BJ (cell line): ENCODE data around the gene C5orf34. TPM values are rescaled to one million over a fixed set of nuclear protein-coding genes. Genes with fewer than 3 reads are reported as not detected.
"Not testable (repeated sequence)": the region's sequence is repeated elsewhere in the genome, so short reads cannot be mapped to it uniquely, and the experiment has no call there.

Experiments
- CTCF ChIA-PET: fragments of 350-600 bp; formaldehyde crosslinking; extraction: SDS; loops from one replicate; lab custom pipeline; 2021; ENCODE audit warnings: antibody characterized with exemption, inconsistent platforms; lab: Yijun Ruan, JAX
- POLR2A ChIA-PET: fragments of 300-600 bp; sonication (Branson Sonifier 250); formaldehyde crosslinking; extraction: SDS; loops from one replicate; lab custom pipeline; 2021; ENCODE audit warnings: antibody characterized with exemption; lab: Charles Lee
- DNase-seq: peaks from one replicate; pipeline ENCODE4 v3.0.0-alpha.2; 2011; ENCODE audit warnings: low read depth
- H3K27me3 ChIP-seq: 2 replicates; pipeline ENCODE4 v1.6.0; 2011; ENCODE audit warnings: low read length; ENCODE audit not compliant: control insufficient read depth, insufficient read depth
- H3K36me3 ChIP-seq: 2 replicates; pipeline ENCODE4 v1.5.1; 2011; ENCODE audit warnings: low read length; ENCODE audit not compliant: control insufficient read depth, insufficient read depth
- H3K4me3 ChIP-seq: 2 replicates; pipeline ENCODE4 v1.5.1; 2011; ENCODE audit warnings: low read depth, mild to moderate bottlenecking, control low read depth, low read length
- polyA plus RNA-seq: library from polyadenylated mRNA; depleted of rRNA; stranded (reverse); fragments of >200 nt; gene quantifications from 2 replicates; pipeline ENCODE4 v1.2.3, GENCODE V29; 2011
- TF ChIP-seq, protein P1 (sequence below): IDR thresholded peaks from 2 replicates; pipeline ENCODE4 v1.5.1; 2011; ENCODE audit warnings: low read depth, mild to moderate bottlenecking, control low read depth, inconsistent platforms, low read length, moderate library complexity; ENCODE audit not compliant: insufficient read depth

Gene C5orf34
- polyA plus RNA-seq, 1 experiment, result 2.6 TPM

DNA sequence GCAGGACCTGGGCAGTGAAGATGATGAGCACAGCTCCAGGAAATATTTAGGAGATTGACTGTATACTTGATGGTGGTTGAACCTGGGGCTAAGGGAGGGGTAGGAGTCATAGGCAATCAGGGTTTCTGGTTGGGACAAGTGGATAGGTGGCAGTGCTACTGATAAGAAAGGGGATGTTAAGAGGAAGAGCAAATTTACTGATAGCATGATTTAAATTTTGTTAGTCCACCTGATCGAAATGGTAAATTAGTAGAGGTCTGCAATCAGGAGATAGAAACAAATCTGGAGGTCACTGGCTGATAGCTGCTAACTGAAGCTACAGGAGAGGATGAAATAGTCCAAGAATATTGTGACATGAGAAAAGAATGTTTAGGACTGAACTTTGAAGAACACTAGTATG is 5.7 kb upstream of the C5orf34 start:
- H3K4me3 ChIP-seq, result no peak overlapping the region
- H3K36me3 ChIP-seq, result peaks cover 2% of the 10 kb centered on the region
- DNase-seq, result no peak
- POLR2A ChIA-PET, result no interaction called here
- TF ChIP-seq, protein P1, sequence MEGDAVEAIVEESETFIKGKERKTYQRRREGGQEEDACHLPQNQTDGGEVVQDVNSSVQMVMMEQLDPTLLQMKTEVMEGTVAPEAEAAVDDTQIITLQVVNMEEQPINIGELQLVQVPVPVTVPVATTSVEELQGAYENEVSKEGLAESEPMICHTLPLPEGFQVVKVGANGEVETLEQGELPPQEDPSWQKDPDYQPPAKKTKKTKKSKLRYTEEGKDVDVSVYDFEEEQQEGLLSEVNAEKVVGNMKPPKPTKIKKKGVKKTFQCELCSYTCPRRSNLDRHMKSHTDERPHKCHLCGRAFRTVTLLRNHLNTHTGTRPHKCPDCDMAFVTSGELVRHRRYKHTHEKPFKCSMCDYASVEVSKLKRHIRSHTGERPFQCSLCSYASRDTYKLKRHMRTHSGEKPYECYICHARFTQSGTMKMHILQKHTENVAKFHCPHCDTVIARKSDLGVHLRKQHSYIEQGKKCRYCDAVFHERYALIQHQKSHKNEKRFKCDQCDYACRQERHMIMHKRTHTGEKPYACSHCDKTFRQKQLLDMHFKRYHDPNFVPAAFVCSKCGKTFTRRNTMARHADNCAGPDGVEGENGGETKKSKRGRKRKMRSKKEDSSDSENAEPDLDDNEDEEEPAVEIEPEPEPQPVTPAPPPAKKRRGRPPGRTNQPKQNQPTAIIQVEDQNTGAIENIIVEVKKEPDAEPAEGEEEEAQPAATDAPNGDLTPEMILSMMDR, result no peak
- CTCF ChIA-PET, result no interaction called here
- H3K27me3 ChIP-seq, result no peaks in the 10 kb centered on the region

DNA sequence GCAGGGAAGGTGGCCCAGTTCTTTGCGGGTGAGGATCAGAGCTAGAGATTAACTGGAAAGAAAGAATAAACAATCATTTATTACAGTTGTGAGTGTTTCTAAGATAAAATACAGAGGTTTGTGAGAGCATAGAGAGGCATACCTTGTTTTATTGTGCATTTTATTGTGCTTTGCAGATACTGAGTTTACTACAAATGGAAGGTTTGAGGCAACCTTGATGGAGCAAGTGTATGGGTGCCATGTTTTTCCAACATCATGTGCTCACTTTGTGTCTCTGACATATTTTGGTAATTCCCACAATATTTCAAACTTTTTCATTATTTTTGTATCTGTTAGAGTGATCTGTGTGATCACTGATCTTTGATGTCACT is 715 bp upstream of the C5orf34 start:
- CTCF ChIA-PET, result no interaction called here
- TF ChIP-seq, protein P1, result no peak
- Histone ChIP-seq H3K27me3 (no peaks in the 10 kb centered on the region), H3K36me3 (no peaks in the 10 kb centered on the region), H3K4me3 (peak overlapping the region; percentile 62)
- DNase-seq, result no peak
- POLR2A ChIA-PET, result no interaction called here

DNA sequence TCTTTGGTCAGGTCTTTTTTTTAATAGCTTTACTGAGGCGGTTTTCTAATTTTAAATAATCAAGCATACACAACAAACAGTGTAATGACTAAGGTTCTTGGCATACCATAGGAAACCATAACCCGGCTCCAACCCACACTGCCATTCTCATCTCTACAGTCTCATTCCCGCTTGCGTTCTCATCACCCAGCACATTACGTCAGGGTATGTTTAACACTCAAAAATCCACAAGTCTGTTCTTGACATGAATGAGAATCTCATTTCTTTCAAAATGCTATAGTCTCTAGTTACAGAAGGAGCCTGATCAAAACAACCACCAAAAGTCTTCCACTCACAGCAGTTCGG is 505 bp downstream of the C5orf34 start:
- TF ChIP-seq, protein P1, result no peak
- no peaks in the 10 kb centered on the region for H3K27me3 ChIP-seq
- ChIA-PET POLR2A (interaction anchor here (1.0 kb wide), 2 partner anchors 9 to 30 kb away, joined by 5 to 7 read pairs; partner anchors contain the start of gene TMEM267), CTCF (no interaction called here)
- DNase-seq, result peak; percentile 26
- peak overlapping the region; percentile 62 for H3K4me3 ChIP-seq
- H3K36me3 ChIP-seq, result no peaks in the 10 kb centered on the region

DNA sequence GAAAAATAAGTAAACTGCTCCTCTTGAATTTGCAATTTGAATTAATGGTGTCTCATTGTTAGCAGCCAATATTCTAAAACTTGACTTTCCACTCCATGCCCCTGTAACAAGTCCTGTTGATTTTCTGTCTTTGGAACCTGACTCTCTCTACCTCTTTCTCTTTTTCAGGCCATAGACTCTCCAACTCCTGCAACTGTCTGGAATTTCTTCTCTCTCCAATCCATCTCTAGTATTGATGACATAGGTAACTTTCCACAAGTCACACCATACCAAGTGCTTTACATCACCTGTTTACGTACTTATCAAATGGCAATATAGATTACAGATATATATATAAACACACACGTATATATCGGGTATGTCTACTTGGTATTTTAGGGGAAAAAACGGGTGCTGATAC is 923 bp downstream of the C5orf34 start:
- ChIA-PET CTCF (interaction anchor here (1.1 kb wide), 1 partner anchor 30 kb away, joined by 5 read pairs; the partner anchor contains the start of gene TMEM267), POLR2A (no interaction called here)
- Histone ChIP-seq H3K27me3 (no peaks in the 10 kb centered on the region), H3K36me3 (no peaks in the 10 kb centered on the region), H3K4me3 (peak overlapping the region; percentile 62)
- TF ChIP-seq, protein P1, result no peak
- DNase-seq, result no peak

DNA sequence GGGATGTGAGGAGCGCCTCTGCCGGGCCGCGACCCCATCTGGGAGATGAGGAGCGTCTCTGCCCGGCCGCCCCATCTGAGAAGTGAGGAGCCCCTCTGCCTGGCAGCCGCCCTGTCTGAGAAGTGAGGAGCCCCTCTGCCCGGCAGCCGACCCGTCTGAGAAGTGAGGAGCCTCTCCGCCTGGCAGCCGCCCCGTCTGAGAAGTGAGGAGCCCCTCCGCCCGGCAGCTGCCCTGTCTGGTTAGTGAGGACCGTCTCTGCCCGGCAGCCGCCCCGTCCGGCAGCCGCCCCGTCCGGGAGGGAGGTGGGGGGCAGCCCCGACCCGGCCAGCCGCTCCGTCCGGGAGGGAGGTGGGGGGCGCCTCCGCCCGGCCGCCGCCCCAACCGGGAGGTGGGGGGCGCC is 3.9 kb downstream of the C5orf34 start:
- H3K36me3 ChIP-seq, POLR2A ChIA-PET, CTCF ChIA-PET, H3K4me3 ChIP-seq, DNase-seq, H3K27me3 ChIP-seq: not testable (repeated sequence)

DNA sequence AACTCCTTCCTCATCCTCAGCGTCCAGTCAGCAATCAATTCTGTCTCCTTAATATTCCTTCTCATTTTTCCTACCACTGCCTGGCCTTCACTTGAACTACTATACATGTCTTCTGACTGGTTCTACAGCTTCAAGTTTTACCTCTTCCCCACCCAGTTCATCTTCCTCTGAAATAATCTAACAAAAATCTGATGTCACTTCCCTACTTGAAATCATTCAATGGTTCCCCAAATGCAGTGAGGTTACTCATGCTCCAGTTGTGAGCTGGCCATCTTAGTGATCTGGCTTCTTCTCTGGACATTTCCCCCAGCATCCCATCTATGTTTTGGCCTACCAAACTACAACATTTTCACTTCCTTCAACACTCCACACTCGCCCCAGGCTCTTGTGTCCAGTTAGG is 16.4 kb downstream of the C5orf34 start:
- no peaks in the 10 kb centered on the region for H3K36me3 ChIP-seq
- no peak overlapping the region for H3K4me3 ChIP-seq
- H3K27me3 ChIP-seq, result no peaks in the 10 kb centered on the region
- no peak for DNase-seq
- CTCF ChIA-PET, result interaction anchor here (1.4 to 1.7 kb wide), 3 partner anchors 9 to 14 kb away, joined by 3 to 8 read pairs (median 6); no protein-coding TSS in a partner anchor
- POLR2A ChIA-PET, result no interaction called here
- TF ChIP-seq, protein P1, result no peak
